H1 (cell line): ENCODE data around the gene COL9A2. TPM values are rescaled to one million over a fixed set of nuclear protein-coding genes. Genes with fewer than 3 reads are reported as not detected.

ENCODE experiments used
- CTCF ChIA-PET: fragments of 300-600 bp; sonication (Branson Sonifier 250); formaldehyde crosslinking; loops from one replicate; lab custom pipeline; 2021; ENCODE audit not compliant: partially characterized antibody; lab: Charles Lee
- POLR2A ChIA-PET: fragments of 300-600 bp; sonication (Branson Sonifier 250); formaldehyde crosslinking; loops from one replicate; lab custom pipeline; 2021; ENCODE audit warnings: inconsistent platforms; ENCODE audit not compliant: partially characterized antibody; lab: Charles Lee
- DNase-seq, 2 experiments: peaks; one replicate each; pipeline versions ENCODE4 v3.0.0 to v3.0.0-alpha.2; 2010 to 2022; ENCODE audit warnings: low spot score in 2 of 2, low read depth in 1 of 2, mixed read lengths in 1 of 2
- FAIRE-seq: peaks from 2 replicates; lab custom pipeline; 2011; peaks lifted over from hg19 to GRCh38; lab: Jason Lieb, UNC
- H2AFZ ChIP-seq: 2 replicates; pipeline ENCODE4 v1.8.1; 2012; ENCODE audit warnings: low read length, inconsistent platforms
- H2AK5ac ChIP-seq: 2 replicates; pipeline ENCODE4 v1.6.1; 2013; ENCODE audit warnings: low read depth, low read length
- H2BK120ac ChIP-seq: replicated peaks from 2 replicates; pipeline ENCODE3; 2013; ENCODE audit warnings: low read depth, low read length, inconsistent platforms
- H2BK12ac ChIP-seq: 2 replicates; pipeline ENCODE4 v1.6.1; 2013; ENCODE audit warnings: low read depth, low read length
- H2BK15ac ChIP-seq: 2 replicates; pipeline ENCODE4 v1.6.1; 2013; ENCODE audit warnings: low read length
- H2BK20ac ChIP-seq: 2 replicates; pipeline ENCODE4 v1.6.1; 2013; ENCODE audit warnings: low read length
- H2BK5ac ChIP-seq: 2 replicates; pipeline ENCODE4 v1.6.1; 2013; ENCODE audit warnings: low read depth, low read length
- H3K14ac ChIP-seq: 2 replicates; pipeline ENCODE4 v1.6.1; 2013; ENCODE audit warnings: inconsistent platforms; ENCODE audit not compliant: insufficient read length
- H3K18ac ChIP-seq: 2 replicates; pipeline ENCODE4 v1.6.1; 2013; ENCODE audit warnings: low read length; ENCODE audit errors: extremely low read depth
- H3K23ac ChIP-seq: 2 replicates; pipeline ENCODE4 v1.6.1; 2013; ENCODE audit warnings: inconsistent platforms; ENCODE audit not compliant: insufficient read length
- H3K23me2 ChIP-seq: 2 replicates; pipeline ENCODE4 v1.6.1; 2013; ENCODE audit warnings: low read depth, low read length
- H3K27ac ChIP-seq: 2 replicates; pipeline ENCODE4 v1.6.1; 2011; ENCODE audit warnings: low read depth, low read length, inconsistent platforms
- H3K27me3 ChIP-seq, 4 experiments: replicated peaks in 1 of 4; 1 replicate in 1 of 4; 2 replicates in 3 of 4; pipeline versions ENCODE4 v1.6.1 to v1.8.1; 2011 to 2013; ENCODE audit warnings: low read length in 3 of 4, mild to moderate bottlenecking in 3 of 4, inconsistent platforms in 2 of 4, mixed read lengths in 2 of 4, moderate library complexity in 1 of 4; ENCODE audit not compliant: control insufficient read depth in 3 of 4, insufficient read depth in 3 of 4; ENCODE audit errors: extremely low read depth in 1 of 4
- H3K36me3 ChIP-seq, 4 experiments: 2 replicates each; pipeline versions ENCODE4 v1.6.1 to v1.8.1; 2011 to 2013; ENCODE audit warnings: mild to moderate bottlenecking in 4 of 4, low read length in 3 of 4, moderate library complexity in 2 of 4, control low read depth in 1 of 4, inconsistent platforms in 1 of 4; ENCODE audit not compliant: insufficient read depth in 4 of 4, control insufficient read depth in 2 of 4
- H3K4ac ChIP-seq: replicated peaks from 2 replicates; pipeline ENCODE3; 2013; ENCODE audit warnings: low read length, low read depth, mixed read lengths, inconsistent platforms; ENCODE audit not compliant: insufficient read length
- H3K4me1 ChIP-seq, 4 experiments: replicated peaks in 1 of 4; 1 replicate in 1 of 4; 2 replicates in 3 of 4; pipeline versions ENCODE4 v1.6.1 to v1.8.1; 2011 to 2013; ENCODE audit warnings: low read length in 3 of 4, inconsistent platforms in 2 of 4, mixed read lengths in 1 of 4; ENCODE audit not compliant: insufficient read depth in 4 of 4, control insufficient read depth in 3 of 4
- H3K4me2 ChIP-seq, 2 experiments: 2 replicates each; pipeline versions ENCODE4 v1.6.1 to v1.8.1; 2011 to 2013; ENCODE audit warnings: low read depth in 2 of 2, low read length in 2 of 2, control low read depth in 1 of 2, inconsistent platforms in 1 of 2, mild to moderate bottlenecking in 1 of 2; ENCODE audit not compliant: insufficient read depth in 1 of 2
- H3K4me3 ChIP-seq, 4 experiments: fragments of 200-600, 300-600 bp in 1 of 4; sonication (generic), shearing (Covaris generic), sonication (Bioruptor Twin) in 1 of 4; 2 replicates each; pipeline versions ENCODE4 v1.5.1 to v1.8.1; 2011 to 2016; ENCODE audit warnings: low read length in 4 of 4, low read depth in 3 of 4, control low read depth in 2 of 4, inconsistent platforms in 2 of 4, mild to moderate bottlenecking in 2 of 4, mixed read lengths in 1 of 4, moderate library complexity in 1 of 4; ENCODE audit not compliant: insufficient read depth in 2 of 4; ENCODE audit errors: extremely low read depth in 1 of 4
- H3K56ac ChIP-seq: replicated peaks from 2 replicates; pipeline ENCODE3; 2013; ENCODE audit warnings: low read depth, mild to moderate bottlenecking, mixed read lengths, low read length, inconsistent platforms; ENCODE audit not compliant: insufficient read length
- H3K79me1 ChIP-seq: 2 replicates; pipeline ENCODE4 v1.6.1; 2013; ENCODE audit warnings: low read depth, low read length, control low read depth
- H3K79me2 ChIP-seq, 2 experiments: 2 replicates each; pipeline versions ENCODE4 v1.6.1 to v1.8.1; 2012 to 2013; ENCODE audit warnings: low read length in 2 of 2, mild to moderate bottlenecking in 2 of 2, inconsistent platforms in 1 of 2; ENCODE audit not compliant: insufficient read depth in 2 of 2, control insufficient read depth in 1 of 2
- H3K9ac ChIP-seq, 4 experiments: replicated peaks in 1 of 4; 1 replicate in 1 of 4; 2 replicates in 3 of 4; pipeline versions ENCODE4 v1.6.1 to v1.8.1; 2011 to 2013; ENCODE audit warnings: low read depth in 3 of 4, low read length in 3 of 4, control low read depth in 2 of 4, mild to moderate bottlenecking in 2 of 4, moderate library complexity in 2 of 4, inconsistent platforms in 1 of 4; ENCODE audit errors: extremely low read depth in 1 of 4
- H3K9me3 ChIP-seq, 2 experiments: 2 replicates each; pipeline versions ENCODE4 v1.6.1 to v1.8.1; 2012 to 2013; ENCODE audit warnings: mild to moderate bottlenecking in 2 of 2, moderate library complexity in 2 of 2, control low read depth in 1 of 2, inconsistent platforms in 1 of 2, low read depth in 1 of 2, low read length in 1 of 2, mixed read lengths in 1 of 2; ENCODE audit not compliant: insufficient read depth in 2 of 2
- H4K20me1 ChIP-seq, 2 experiments: replicated peaks in 1 of 2; 2 replicates each; pipeline versions ENCODE3 to v1.8.1; 2011 to 2013; ENCODE audit warnings: inconsistent platforms in 2 of 2, low read length in 2 of 2, mild to moderate bottlenecking in 1 of 2; ENCODE audit not compliant: insufficient read depth in 2 of 2, control insufficient read depth in 1 of 2
- H4K5ac ChIP-seq: 2 replicates; pipeline ENCODE4 v1.6.1; 2013; ENCODE audit warnings: low read length, low read depth, mixed read lengths, inconsistent platforms; ENCODE audit not compliant: insufficient read length
- H4K8ac ChIP-seq: 2 replicates; pipeline ENCODE4 v1.8.0; 2013; ENCODE audit warnings: mild to moderate bottlenecking, moderate library complexity, low read length, inconsistent platforms; ENCODE audit not compliant: insufficient read depth; ENCODE audit errors: extremely low read depth
- H4K91ac ChIP-seq: replicated peaks from 2 replicates; pipeline ENCODE3; 2013; ENCODE audit warnings: low read length, mixed read lengths, inconsistent platforms; ENCODE audit not compliant: insufficient read length
- EZH2 ChIP-seq: fragments of 200-600 bp; sonication (generic); IDR thresholded peaks from 2 replicates; pipeline ENCODE4 v1.7.1; 2012; ENCODE audit warnings: low read depth, mild to moderate bottlenecking, moderate library complexity, low read length, inconsistent platforms; ENCODE audit not compliant: severe bottlenecking
- SP4 ChIP-seq: IDR thresholded peaks from 2 replicates; pipeline ENCODE4 v1.6.1; 2012; ENCODE audit warnings: low read length, inconsistent platforms
- WGBS, 2 experiments: shearing (Covaris generic) in 1 of 2; methylation state at CpG; one replicate each; pipeline versions ENCODE4 v1.1.6 to v1.1.7; 2013 to 2015; ENCODE audit warnings: low lambda C conversion rate in 2 of 2, mixed read lengths in 2 of 2, inconsistent platforms in 1 of 2, low coverage in 1 of 2, missing lambda C conversion rate in 1 of 2; ENCODE audit not compliant: insufficient replicate concordance in 2 of 2, insufficient coverage in 1 of 2, insufficient read length in 1 of 2; ENCODE audit errors: extremely low coverage in 1 of 2, missing lambda C conversion rate in 1 of 2; 5-methylcytosine and 5-hydroxymethylcytosine counted together
- polyA plus RNA-seq, 7 experiments: library from polyadenylated mRNA; depleted of rRNA in 3 of 7; stranded (reverse) in 5 of 7; unstranded in 2 of 7; fragments of >200 nt in 5 of 7; fragments of 200-250 nt in 2 of 7; gene quantifications; 1 replicate in 5 of 7; 2 replicates in 1 of 7; 4 replicates in 1 of 7; pipeline versions ENCODE4 v1.2.1 to v1.2.3, GENCODE V29; 2011 to 2013; ENCODE audit warnings: missing spikeins in 2 of 7, mixed read lengths in 2 of 7
- total RNA-seq: library from RNA; stranded (reverse); fragmentation: NEBNext Ultra II Directional; extraction: Animal tissue kit (Norgen Biotek cat#: 25700); gene quantifications from 2 replicates; pipeline ENCODE4 v1.2.1, GENCODE V29; 2021

The COL9A2 gene
- total and polyA plus RNA-seq, 2 of the 8 experiments (the other 6 are each of a cell fraction or from before 2014, with no cell fraction given): 3.2 to 3.3 TPM

DNA sequence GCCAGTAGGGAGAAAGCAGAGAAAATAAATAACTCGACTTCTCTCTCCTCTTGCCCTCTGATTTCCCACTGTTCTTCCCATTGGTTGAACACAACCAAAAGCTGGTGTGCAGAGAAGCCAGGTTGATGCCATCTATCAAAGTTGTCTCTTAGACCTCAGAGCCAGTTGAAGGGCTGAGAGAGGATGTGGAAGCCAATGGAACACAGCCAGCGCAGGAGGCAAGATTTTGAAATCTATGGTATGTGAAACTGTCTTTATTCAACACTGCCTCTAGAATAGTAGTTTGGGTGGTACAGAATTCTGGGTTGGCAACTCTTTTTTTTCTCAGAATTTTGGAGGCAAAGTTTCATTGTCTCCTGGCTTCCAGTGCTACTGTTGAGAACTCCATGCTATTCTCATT is 45.1 kb upstream of the COL9A2 start:
- DNase-seq (no peak), FAIRE-seq (no peak)
- Histone ChIP-seq H3K18ac (no peak overlapping the region), H3K56ac (no peak overlapping the region), H3K4ac (no peak overlapping the region), H2AK5ac (no peak overlapping the region), H4K8ac (no peak overlapping the region), H2BK120ac (no peak overlapping the region), H3K27ac (no peak overlapping the region), H3K9me3 (0 out of 4 replicates have a peak, but pooled peaks cover 0 to 5% of the 10 kb centered on the region in 2 experiments), H3K79me2 (no peaks in the 10 kb centered on the region), H2BK15ac (no peak overlapping the region), H3K27me3 (no peaks in the 10 kb centered on the region), H3K79me1 (no peaks in the 10 kb centered on the region), H3K36me3 (no peaks in the 10 kb centered on the region), H3K4me3 (no peak overlapping the region), H2BK5ac (no peak overlapping the region), H3K4me1 (no peaks in the 10 kb centered on the region; a peak in 1 of 7 replicates), H3K23ac (no peak overlapping the region), H3K4me2 (no peak overlapping the region), H4K20me1 (no peaks in the 10 kb centered on the region), H2AFZ (no peak overlapping the region), H4K91ac (no peak overlapping the region), H2BK20ac (no peak overlapping the region), H3K9ac (no peak overlapping the region), H3K23me2 (no peaks in the 10 kb centered on the region), H2BK12ac (no peak overlapping the region), H3K14ac (no peak overlapping the region), H4K5ac (no peak overlapping the region)
- whole genome bisulfite sequencing, 2 experiments: 97% methylated on average over 2 of the region's 2 CpGs; no CpG with 5 or more reads in 1 of the 2 experiments
- TF ChIP-seq EZH2 (no peak), SP4 (no peak)
- POLR2A ChIA-PET: no interaction called here
- CTCF ChIA-PET: interaction anchor here (1.1 to 1.8 kb wide), 3 partner anchors 24 to 209 kb away, joined by 3 to 5 read pairs (median 4); no protein-coding TSS in a partner anchor
